Transverse colon (tissue), 4 donors: Measurements from ENCODE around the gene PRKCSH.

ENCODE experiments used
- EP300 ChIP-seq: sonication (generic); formaldehyde crosslinking; IDR thresholded peaks from one replicate; pipeline ENCODE4 v1.6.1; 2017; ENCODE audit warnings: antibody characterized with exemption, low read depth
- POLR2A ChIP-seq: fragments of 450-650 bp; IDR thresholded peaks from one replicate; pipeline ENCODE4 v1.6.1; 2016; ENCODE audit warnings: antibody characterized with exemption, mild to moderate bottlenecking, moderate library complexity
- POLR2AphosphoS5 ChIP-seq, 3 donors: sonication (generic); formaldehyde crosslinking; IDR thresholded peaks; one replicate each; pipeline ENCODE4 v1.6.1; 2016; ENCODE audit warnings: antibody characterized with exemption in 3 of 3
- TF ChIP-seq, protein P1 (sequence below), 5 experiments: fragments of 200-600 bp in 3 of 5; fragments of 450-650 bp in 2 of 5; sonication (generic) in 3 of 5; IDR thresholded peaks; 1 replicate in 2 of 5; 2 replicates in 3 of 5; pipeline ENCODE4 v1.5.1; 2016 to 2017; ENCODE audit warnings: antibody characterized with exemption in 5 of 5, inconsistent platforms in 3 of 5, mild to moderate bottlenecking in 2 of 5, moderate library complexity in 1 of 5

DNA sequence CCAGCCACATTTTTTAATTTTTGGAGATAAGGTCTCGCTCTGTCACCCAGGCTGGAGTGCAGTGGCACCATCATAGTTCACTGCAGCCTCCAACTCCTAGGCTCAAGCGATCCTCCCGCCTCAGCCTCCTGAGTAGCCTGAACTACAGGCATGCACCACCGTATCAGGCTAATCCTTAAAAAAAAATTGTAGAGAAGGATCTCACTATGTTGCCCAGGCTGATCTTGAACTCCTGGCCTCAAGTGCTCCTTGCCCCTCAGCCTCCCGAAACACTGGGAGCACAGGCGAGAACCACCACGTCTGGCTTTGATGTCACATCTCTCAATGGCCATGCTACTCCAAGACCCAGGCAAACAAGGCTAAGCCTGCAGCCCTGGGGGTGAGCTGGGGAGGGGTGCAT, 21.2 kb downstream of the PRKCSH start:
- TF ChIP-seq, protein P1, sequence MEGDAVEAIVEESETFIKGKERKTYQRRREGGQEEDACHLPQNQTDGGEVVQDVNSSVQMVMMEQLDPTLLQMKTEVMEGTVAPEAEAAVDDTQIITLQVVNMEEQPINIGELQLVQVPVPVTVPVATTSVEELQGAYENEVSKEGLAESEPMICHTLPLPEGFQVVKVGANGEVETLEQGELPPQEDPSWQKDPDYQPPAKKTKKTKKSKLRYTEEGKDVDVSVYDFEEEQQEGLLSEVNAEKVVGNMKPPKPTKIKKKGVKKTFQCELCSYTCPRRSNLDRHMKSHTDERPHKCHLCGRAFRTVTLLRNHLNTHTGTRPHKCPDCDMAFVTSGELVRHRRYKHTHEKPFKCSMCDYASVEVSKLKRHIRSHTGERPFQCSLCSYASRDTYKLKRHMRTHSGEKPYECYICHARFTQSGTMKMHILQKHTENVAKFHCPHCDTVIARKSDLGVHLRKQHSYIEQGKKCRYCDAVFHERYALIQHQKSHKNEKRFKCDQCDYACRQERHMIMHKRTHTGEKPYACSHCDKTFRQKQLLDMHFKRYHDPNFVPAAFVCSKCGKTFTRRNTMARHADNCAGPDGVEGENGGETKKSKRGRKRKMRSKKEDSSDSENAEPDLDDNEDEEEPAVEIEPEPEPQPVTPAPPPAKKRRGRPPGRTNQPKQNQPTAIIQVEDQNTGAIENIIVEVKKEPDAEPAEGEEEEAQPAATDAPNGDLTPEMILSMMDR (IDR thresholded peaks at IDR 0.05): no peak
- no peak for TF ChIP-seq POLR2A
- TF ChIP-seq EP300: no peak
- no peak for TF ChIP-seq POLR2AphosphoS5 (IDR thresholded peaks at IDR 0.05)
